Measurements from ENCODE around the gene NLRC3.

DNA sequence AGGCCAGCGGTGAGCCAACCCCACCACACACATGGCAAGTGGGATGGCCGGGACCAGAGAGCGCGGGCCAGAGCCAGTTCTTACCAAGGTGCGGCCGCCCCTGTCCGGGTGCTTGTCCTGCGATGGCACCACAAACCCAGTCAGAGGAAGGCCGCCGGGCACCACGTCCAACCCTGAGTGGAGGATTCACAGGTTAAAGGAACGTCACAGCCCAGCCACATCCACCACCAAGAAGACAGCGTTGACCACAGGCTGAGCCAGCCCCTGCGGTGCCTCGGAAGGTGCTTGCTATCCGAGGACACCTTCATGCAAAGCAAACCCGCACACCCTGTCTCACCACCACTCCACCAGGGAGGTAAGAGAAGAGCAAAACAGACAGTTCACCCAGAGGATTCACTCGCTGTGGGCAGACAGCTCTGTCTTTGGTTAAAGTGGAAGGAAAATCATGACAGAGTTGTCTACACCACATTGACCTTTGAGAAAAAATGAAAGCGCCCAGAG is 18.4 kb upstream of the NLRC3 start:
- no peak for TF ChIP-seq CTCF (IDR thresholded peaks at IDR 0.05)
- TF ChIP-seq POLR2A (IDR thresholded peaks at IDR 0.05), result no peak
- no peak for TF ChIP-seq EP300 (IDR thresholded peaks at IDR 0.05)
- TF ChIP-seq POLR2AphosphoS5 (IDR thresholded peaks at IDR 0.05), result no peak

All from upper lobe of left lung (tissue), 4 donors.